Small intestine (tissue), 7 donors: ENCODE measurements around the gene SOX8. TPM values are rescaled to one million over a fixed set of nuclear protein-coding genes. Genes with fewer than 3 reads are reported as not detected.

Experiments
- DNase-seq, 2 donors: peaks; one replicate each; pipeline versions ENCODE4 v3.0.0 to v3.0.0-alpha.2; 2013
- FAIRE-seq: peaks from 2 replicates; lab custom pipeline; 2012; peaks lifted over from hg19 to GRCh38; lab: Jason Lieb, UNC
- H3K27ac ChIP-seq, 3 donors: one replicate each; pipeline ENCODE4 v1.5.1; 2013; ENCODE audit warnings: low read length in 2 of 3, mild to moderate bottlenecking in 2 of 3, control low read depth in 1 of 3, inconsistent platforms in 1 of 3, low read depth in 1 of 3, moderate library complexity in 1 of 3
- H3K27me3 ChIP-seq, 3 donors: one replicate each; pipeline ENCODE4 v1.6.1; 2013; ENCODE audit warnings: low read length in 3 of 3, inconsistent platforms in 1 of 3; ENCODE audit not compliant: control insufficient read depth in 3 of 3, insufficient read depth in 3 of 3
- H3K36me3 ChIP-seq, 3 donors: one replicate each; pipeline ENCODE4 v1.6.1; 2013; ENCODE audit warnings: low read length in 3 of 3, inconsistent platforms in 1 of 3, low read depth in 1 of 3, mild to moderate bottlenecking in 1 of 3, moderate library complexity in 1 of 3; ENCODE audit not compliant: control insufficient read depth in 3 of 3, insufficient read depth in 2 of 3
- H3K4me1 ChIP-seq, 3 donors: one replicate each; pipeline ENCODE4 v1.6.1; 2013; ENCODE audit warnings: low read length in 2 of 3, inconsistent platforms in 1 of 3, low read depth in 1 of 3, mild to moderate bottlenecking in 1 of 3, moderate library complexity in 1 of 3; ENCODE audit not compliant: control insufficient read depth in 3 of 3, insufficient read depth in 2 of 3
- H3K4me3 ChIP-seq, 3 donors: one replicate each; pipeline ENCODE4 v1.5.1; 2013; ENCODE audit warnings: low read length in 3 of 3, control low read depth in 1 of 3, inconsistent platforms in 1 of 3, low read depth in 1 of 3, mild to moderate bottlenecking in 1 of 3, moderate library complexity in 1 of 3
- H3K9me3 ChIP-seq, 2 donors: one replicate each; pipeline ENCODE4 v1.6.1; 2013; ENCODE audit warnings: low read depth in 1 of 2, low read length in 1 of 2; ENCODE audit not compliant: control insufficient read depth in 2 of 2, insufficient read depth in 1 of 2
- WGBS, 3 donors: extraction: QIAGEN DNeasy Blood & Tissue Kit; methylation state at CpG; one replicate each; pipeline ENCODE4 v1.1.7; 2013; 5-methylcytosine and 5-hydroxymethylcytosine counted together
- polyA plus RNA-seq, 4 donors: library from polyadenylated mRNA; stranded (reverse) in 3 of 4; unstranded in 1 of 4; fragments of 200-250 nt in 3 of 4; fragments of 120-200 nt in 1 of 4; gene quantifications; one replicate each; pipeline versions ENCODE4 v1.2.1 to v1.2.3, GENCODE V29; 2013
- donor health status: healthy with polysubstance abuse.
- donor health status: control.
- donor health status: control.
- donor health status: Bipolar disorder and iron deficiency.
- donor health status: healthy.

SOX8 gene
- polyA plus RNA-seq, 4 donors: 0.27 to 2.1 (median 1.0) TPM; not detected in 1

DNA sequence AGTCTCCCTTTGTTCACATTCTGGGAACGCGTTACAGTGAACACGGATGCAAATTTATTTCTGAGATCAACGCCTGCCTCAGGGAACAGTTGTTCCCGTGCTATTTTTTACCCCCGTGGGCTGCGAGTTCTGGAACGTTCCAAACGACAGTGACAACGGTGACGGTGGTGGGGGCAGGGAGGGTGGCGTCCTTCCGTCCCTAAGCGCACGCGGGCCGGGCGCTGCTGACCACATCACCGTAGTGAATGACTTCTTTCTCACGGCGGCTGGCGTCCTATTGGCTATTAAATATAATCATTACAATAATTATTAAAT, 45.9 kb downstream of the SOX8 start:
- H3K27me3 ChIP-seq: peaks cover 0 to 3% (median 2%) of the 10 kb centered on the region in 3 donors
- WGBS, 3 donors: 85 to 87% (median 86%) methylated on average over 22 of the region's 22 CpGs

DNA sequence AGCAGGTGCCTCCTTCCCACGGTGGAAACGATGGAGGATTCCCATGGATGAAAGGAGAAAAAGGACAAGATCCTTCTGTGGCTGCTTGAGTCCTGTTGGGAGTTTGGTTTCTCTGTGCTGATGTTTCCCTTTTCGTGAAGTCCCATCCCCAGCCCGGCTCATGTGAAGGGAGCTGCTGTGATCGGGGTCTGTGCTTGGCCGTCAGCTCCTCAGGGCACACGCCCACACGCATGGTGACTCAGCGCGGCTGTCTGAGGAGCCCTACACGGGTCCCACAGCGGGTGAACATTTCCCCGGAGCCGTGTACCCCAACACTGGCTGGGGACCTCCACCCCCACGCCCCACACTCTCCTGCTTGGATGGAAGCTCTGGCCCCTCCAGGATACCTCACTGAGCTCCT, 46.5 kb downstream of the SOX8 start:
- no peaks in the 10 kb centered on the region for H3K4me1 ChIP-seq
- 63 to 74% (median 66%) methylated on average over 15 of the region's 15 CpGs for WGBS, 3 donors
- H3K27me3 ChIP-seq: peaks cover 0 to 3% (median 2%) of the 10 kb centered on the region in 3 donors
- DNase-seq: no peak
- no peaks in the 10 kb centered on the region for H3K9me3 ChIP-seq
- no peak overlapping the region for H3K27ac ChIP-seq
- H3K4me3 ChIP-seq: no peak overlapping the region
- no peak for FAIRE-seq
- no peaks in the 10 kb centered on the region for H3K36me3 ChIP-seq

More for the DNA sequence above, 45.9 kb downstream of the SOX8 start:
- H3K36me3 ChIP-seq: no peaks in the 10 kb centered on the region
- no peak overlapping the region for H3K27ac ChIP-seq
- no peaks in the 10 kb centered on the region for H3K4me1 ChIP-seq
- DNase-seq (no peak), FAIRE-seq (no peak)
- no peak overlapping the region for H3K4me3 ChIP-seq
- no peaks in the 10 kb centered on the region for H3K9me3 ChIP-seq

DNA sequence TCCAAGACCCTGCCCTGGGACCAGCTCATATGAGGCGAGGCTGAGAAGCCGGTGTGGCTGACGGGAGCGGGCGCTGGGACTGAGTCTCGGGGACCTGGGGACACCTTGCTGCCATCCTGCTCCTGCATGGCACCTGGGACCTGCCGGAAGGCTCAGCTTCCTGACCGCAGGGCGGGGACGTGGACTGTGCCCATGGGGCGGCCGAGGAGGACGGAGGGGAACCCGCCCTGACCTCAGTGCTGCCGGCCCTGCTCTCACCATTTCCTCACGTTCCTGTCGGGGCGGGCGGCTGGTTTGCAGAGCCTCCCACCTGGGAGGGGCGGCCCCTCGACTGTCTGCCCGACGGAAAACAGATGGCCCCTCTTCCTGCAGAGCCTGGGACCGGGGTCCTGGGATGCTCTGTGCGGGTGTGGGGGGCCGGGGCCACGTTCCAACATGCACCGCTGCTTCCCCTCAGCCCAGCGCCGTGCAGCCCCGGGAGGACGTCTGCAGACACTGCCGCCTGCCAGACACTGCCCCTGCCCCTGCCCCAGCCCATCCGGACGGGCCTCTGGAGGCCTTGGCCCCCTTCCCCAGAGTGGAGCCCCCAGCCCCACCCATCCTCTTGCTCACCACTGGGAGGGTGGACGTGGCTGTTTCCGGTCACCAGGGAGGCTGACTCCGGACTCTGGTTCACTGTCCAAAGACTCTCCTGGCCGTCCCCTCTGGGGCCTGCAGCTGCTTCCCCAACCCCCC, 47.1 kb downstream of the SOX8 start:
- Histone ChIP-seq H3K36me3 (no peaks in the 10 kb centered on the region), H3K4me3 (no peak overlapping the region), H3K27me3 (peaks cover 0 to 3% (median 2%) of the 10 kb centered on the region in 3 donors), H3K4me1 (no peaks in the 10 kb centered on the region), H3K9me3 (no peaks in the 10 kb centered on the region), H3K27ac (no peak overlapping the region)
- DNase-seq: no peak
- 29 to 41% (median 36%) methylated on average over 30 to 39 of the region's 39 CpGs for WGBS, 3 donors
- no peak for FAIRE-seq

DNA sequence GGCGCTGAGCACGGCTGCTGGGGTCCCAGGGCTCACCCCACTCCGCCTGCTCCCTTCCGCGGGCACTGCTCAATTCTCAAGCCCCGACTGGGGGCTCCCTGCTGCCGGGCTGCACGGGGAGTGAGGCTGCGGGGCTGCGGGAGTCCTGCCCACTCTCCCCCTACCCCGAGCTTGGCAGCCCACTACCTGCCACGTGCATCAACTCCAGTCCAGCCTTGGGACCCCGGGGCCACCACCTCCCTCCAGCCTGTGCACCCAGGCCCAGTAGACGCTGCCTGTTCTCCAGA, 47.6 kb downstream of the SOX8 start:
- Histone ChIP-seq H3K27ac (no peak overlapping the region), H3K4me3 (no peak overlapping the region), H3K4me1 (no peaks in the 10 kb centered on the region), H3K9me3 (no peaks in the 10 kb centered on the region), H3K27me3 (peaks cover 0 to 3% (median 2%) of the 10 kb centered on the region in 3 donors), H3K36me3 (no peaks in the 10 kb centered on the region)
- WGBS, 3 donors: 59 to 79% (median 72%) methylated on average over 14 of the region's 14 CpGs
- FAIRE-seq (no peak), DNase-seq (no peak)

DNA sequence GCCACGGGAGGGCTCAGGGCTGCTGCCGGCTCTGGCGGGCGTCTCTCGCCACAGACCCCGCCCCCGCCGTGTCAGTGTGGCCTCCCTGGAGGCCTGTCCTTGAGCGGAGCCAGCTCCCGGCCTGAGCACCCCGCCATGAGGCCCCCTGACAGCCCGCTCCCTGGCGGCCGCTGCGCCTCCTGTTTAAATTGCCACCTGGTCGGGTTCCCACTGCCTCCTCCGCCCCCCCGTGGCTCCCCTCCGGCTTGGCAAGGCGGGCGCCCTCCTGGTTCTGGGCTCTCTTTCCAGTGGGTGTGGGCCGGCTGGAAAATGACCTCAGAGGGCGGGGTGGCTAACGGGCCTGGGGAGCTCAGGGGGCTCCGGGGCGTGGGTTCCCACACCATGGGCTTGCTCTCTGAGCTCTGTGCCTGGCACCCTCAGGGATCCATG, 48.9 kb downstream of the SOX8 start:
- Histone ChIP-seq H3K4me1 (no peaks in the 10 kb centered on the region), H3K27ac (no peak overlapping the region), H3K36me3 (no peaks in the 10 kb centered on the region), H3K9me3 (no peaks in the 10 kb centered on the region), H3K4me3 (no peak overlapping the region), H3K27me3 (peaks cover 0 to 2% (median 0%) of the 10 kb centered on the region in 3 donors)
- FAIRE-seq (no peak), DNase-seq (no peak)
- WGBS, 3 donors: 31 to 42% (median 41%) methylated on average over 11 to 26 of the region's 26 CpGs

DNA sequence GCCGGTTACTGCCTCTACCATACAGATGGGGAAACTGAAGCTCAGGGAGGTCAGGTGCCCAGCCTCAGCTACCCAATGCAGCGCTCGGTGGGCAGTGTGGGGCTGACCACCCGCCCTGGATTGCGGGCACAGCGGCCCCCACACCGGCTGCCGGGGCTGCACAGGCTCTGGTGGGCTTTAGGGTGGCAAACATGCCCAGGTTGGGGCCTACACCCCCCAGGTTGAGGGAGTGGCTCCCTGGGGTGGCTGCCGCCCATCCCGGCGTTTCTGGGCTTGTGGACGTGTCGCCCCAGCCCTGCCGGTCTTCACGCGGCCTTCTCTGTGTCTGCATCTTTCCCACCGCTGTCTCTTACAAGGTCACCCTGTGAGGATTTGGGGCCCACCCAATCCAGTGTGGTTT, 50.1 kb downstream of the SOX8 start:
- Histone ChIP-seq H3K4me1 (peaks cover 0 to 4% (median 0%) of the 10 kb centered on the region in 3 donors), H3K4me3 (no peak overlapping the region), H3K27ac (no peak overlapping the region), H3K36me3 (no peaks in the 10 kb centered on the region), H3K9me3 (no peaks in the 10 kb centered on the region), H3K27me3 (peaks cover 0 to 4% (median 2%) of the 10 kb centered on the region in 3 donors)
- FAIRE-seq (no peak), DNase-seq (no peak)
- WGBS, 3 donors: 89 to 91% (median 90%) methylated on average over 16 to 17 of the region's 17 CpGs

DNA sequence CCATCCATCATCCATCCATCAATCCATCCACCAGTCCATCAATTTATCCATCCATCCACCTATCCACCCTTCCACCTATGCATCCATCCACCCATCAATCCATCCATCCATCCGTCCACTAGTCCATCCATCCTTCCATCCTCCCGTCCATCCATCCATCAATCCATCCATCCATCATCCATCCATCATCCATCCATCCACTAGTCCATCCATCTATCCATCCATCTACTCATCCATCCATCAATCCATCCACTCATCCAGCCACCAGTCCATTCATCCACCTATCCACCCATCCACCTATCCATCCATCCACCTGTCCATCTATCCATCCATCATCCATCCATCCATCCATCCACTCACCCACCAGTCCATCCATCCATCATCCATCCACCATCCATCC, 51.0 kb downstream of the SOX8 start:
- FAIRE-seq (no peak), DNase-seq (no peak)
- H3K4me3 ChIP-seq: no peak overlapping the region
- 81 to 92% (median 91%) methylated on average over 2 of the region's 2 CpGs for WGBS, 3 donors
- H3K27ac ChIP-seq: no peak overlapping the region
- peaks cover 0 to 4% (median 0%) of the 10 kb centered on the region in 3 donors for H3K4me1 ChIP-seq
- H3K9me3 ChIP-seq: no peaks in the 10 kb centered on the region
- no peaks in the 10 kb centered on the region for H3K36me3 ChIP-seq
- peaks cover 0 to 9% (median 2%) of the 10 kb centered on the region in 3 donors for H3K27me3 ChIP-seq

DNA sequence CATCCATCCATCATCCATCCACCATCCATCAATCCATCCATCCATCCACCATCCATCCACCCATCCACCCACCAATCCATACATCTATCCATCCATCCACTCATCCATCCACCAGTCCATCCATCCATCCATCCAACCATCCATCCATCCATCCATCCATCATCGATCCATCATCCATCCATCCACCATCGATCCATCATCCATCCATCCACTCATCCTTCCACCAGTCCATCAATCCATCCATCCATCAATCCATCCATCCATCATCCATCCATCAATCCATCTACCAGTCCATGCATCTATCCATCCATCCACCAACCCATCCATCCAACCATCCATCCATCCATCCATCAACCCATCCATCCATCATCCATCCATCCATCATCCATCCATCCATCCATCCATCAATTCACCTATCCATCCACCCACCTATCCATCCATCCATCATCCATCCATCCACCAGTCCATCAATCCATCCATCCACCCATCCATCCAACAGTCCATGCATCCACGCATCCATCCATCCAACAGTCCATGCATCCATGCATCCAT, 51.6 kb downstream of the SOX8 start:
- DNase-seq (no peak), FAIRE-seq (no peak)
- no peaks in the 10 kb centered on the region for H3K36me3 ChIP-seq
- WGBS, 3 donors: 94 to 98% (median 95%) methylated on average over 3 of the region's 3 CpGs
- peaks cover 0 to 9% (median 2%) of the 10 kb centered on the region in 3 donors for H3K27me3 ChIP-seq
- H3K4me3 ChIP-seq: no peak overlapping the region
- no peak overlapping the region for H3K27ac ChIP-seq
- no peaks in the 10 kb centered on the region for H3K9me3 ChIP-seq
- H3K4me1 ChIP-seq: peaks cover 0 to 4% (median 0%) of the 10 kb centered on the region in 3 donors
